ENCODE data around the gene RBM10. TPM values are rescaled to one million over a fixed set of nuclear protein-coding genes. Genes with fewer than 3 reads are reported as not detected.

The RBM10 gene
- total RNA-seq, 2 donors from 2014 or later, result 71.6 to 82.4 TPM

Other genes with a start within 250 kb of the RBM10 start
- gene JADE3, start 232.8 kb upstream of the RBM10 start, total RNA-seq, result 1 to 10 TPM; 2.4 to 3.8 TPM
- not detected for gene RGN, start 66.8 kb upstream of the RBM10 start, total RNA-seq
- gene NDUFB11, start 519 bp upstream of the RBM10 start, total RNA-seq, result 10 to 100 TPM; 66.7 to 84.3 TPM
- gene UBA1, start 48.6 kb downstream of the RBM10 start, total RNA-seq, result 100 to 1,000 TPM; 160 to 197 TPM
- 10 to 100 TPM; 82.2 to 88.6 TPM for gene CDK16, start 73.5 kb downstream of the RBM10 start, total RNA-seq
- 10 to 100 TPM; 60.4 to 85.6 TPM for gene USP11, start 87.8 kb downstream of the RBM10 start, total RNA-seq
- under 1 TPM; 0.60 to 0.67 TPM for gene ZNF157, start 225.4 kb downstream of the RBM10 start, total RNA-seq